ENCODE results near the gene PRKAG2. TPM values are rescaled to one million over a fixed set of nuclear protein-coding genes. Genes with fewer than 3 reads are reported as not detected.
"Not testable (repeated sequence)": the region's sequence is repeated elsewhere in the genome, so short reads cannot be mapped to it uniquely, and the experiment has no call there.

Gene PRKAG2
- total RNA-seq, 4 donors from 2014 or later, result 25.1 to 57.8 (median 46.7) TPM

DNA sequence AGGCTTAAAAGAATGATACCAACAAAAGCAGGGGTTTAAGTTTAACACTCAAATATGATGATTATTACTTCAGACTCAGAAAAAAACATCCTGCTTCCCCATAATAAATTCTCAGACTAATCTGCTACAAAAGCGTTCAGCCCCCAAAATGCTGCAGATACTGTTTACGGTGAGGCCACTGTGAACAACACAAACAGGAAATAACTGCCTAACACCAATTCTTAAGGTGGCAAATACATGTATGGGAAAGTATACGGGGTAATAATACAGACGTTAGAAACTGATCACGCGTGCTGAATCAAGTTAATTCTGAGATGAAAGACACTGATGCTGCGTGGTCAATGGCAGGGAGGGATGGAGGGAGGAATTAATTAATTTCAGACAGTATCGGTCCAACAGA, 295.2 kb downstream of the PRKAG2 start:
- H3K27ac ChIP-seq, result no peak overlapping the region
- in situ Hi-C loops (cut with MboI; ENCODE audit: low pct_ligation_motif_present in 1 of 4, low pct_unique_long_range_greater_than_20kb in 1 of 4, low sequenced_read_pairs in 3 of 4) (no loop called here), intact Hi-C loops (cut with DNase I; ENCODE audit: low total_unique reads) (no loop called here)
- WGBS, 2 donors (ENCODE audit: low coverage in 1 of 2), result 85 to 92% methylated on average over 8 of the region's 8 CpGs
- H3K27me3 ChIP-seq, result no peaks in the 10 kb centered on the region
- H3K4me1 ChIP-seq, result no peaks in the 10 kb centered on the region
- no peak for DNase-seq
- TF ChIP-seq POLR2A (IDR thresholded peaks at IDR 0.05) (no peak), EP300 (IDR thresholded peaks at IDR 0.05; ENCODE audit: low read depth) (no peak), POLR2AphosphoS5 (IDR thresholded peaks at IDR 0.05) (no peak)
- TF ChIP-seq, protein P1, sequence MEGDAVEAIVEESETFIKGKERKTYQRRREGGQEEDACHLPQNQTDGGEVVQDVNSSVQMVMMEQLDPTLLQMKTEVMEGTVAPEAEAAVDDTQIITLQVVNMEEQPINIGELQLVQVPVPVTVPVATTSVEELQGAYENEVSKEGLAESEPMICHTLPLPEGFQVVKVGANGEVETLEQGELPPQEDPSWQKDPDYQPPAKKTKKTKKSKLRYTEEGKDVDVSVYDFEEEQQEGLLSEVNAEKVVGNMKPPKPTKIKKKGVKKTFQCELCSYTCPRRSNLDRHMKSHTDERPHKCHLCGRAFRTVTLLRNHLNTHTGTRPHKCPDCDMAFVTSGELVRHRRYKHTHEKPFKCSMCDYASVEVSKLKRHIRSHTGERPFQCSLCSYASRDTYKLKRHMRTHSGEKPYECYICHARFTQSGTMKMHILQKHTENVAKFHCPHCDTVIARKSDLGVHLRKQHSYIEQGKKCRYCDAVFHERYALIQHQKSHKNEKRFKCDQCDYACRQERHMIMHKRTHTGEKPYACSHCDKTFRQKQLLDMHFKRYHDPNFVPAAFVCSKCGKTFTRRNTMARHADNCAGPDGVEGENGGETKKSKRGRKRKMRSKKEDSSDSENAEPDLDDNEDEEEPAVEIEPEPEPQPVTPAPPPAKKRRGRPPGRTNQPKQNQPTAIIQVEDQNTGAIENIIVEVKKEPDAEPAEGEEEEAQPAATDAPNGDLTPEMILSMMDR (IDR thresholded peaks at IDR 0.05), result no peak
- H3K4me3 ChIP-seq, result no peak overlapping the region
- peaks cover 11 to 14% of the 10 kb centered on the region in 2 donors for H3K9me3 ChIP-seq
- H3K36me3 ChIP-seq, result peaks cover 0 to 5% (median 0%) of the 10 kb centered on the region in 4 donors

DNA sequence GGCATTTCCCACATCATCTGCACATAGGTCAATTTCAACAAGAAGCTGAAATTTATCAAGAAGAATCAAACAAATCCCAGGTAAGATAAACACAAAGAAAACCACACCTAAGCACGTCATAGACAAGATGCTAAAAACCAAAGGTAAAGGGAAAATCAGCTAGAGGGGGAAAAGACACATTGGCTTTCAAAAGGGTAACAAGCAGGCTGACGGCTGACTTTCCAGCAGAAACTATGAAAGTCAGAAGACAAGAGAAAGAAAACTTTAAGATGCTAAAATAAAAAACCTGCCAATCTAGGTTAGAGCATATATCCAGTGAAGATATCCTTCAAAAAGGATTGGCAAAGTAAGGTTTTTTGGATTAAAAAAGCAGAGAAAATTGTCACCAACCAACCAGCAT, 297.3 kb downstream of the PRKAG2 start:
- Histone ChIP-seq H3K27me3 (no peaks in the 10 kb centered on the region), H3K9me3 (peaks cover 11 to 14% of the 10 kb centered on the region in 2 donors), H3K4me3 (no peak overlapping the region), H3K27ac (no peak overlapping the region), H3K36me3 (peaks cover 0 to 5% (median 0%) of the 10 kb centered on the region in 4 donors), H3K4me1 (no peaks in the 10 kb centered on the region)
- TF ChIP-seq EP300 (IDR thresholded peaks at IDR 0.05; ENCODE audit: low read depth) (no peak), POLR2A (IDR thresholded peaks at IDR 0.05) (no peak), POLR2AphosphoS5 (IDR thresholded peaks at IDR 0.05) (no peak)
- TF ChIP-seq, protein P1 (IDR thresholded peaks at IDR 0.05), result no peak
- no peak for DNase-seq
- WGBS, 2 donors (ENCODE audit: low coverage in 1 of 2), result 99 to 100% methylated on average over 2 of the region's 2 CpGs
- in situ Hi-C loops (cut with MboI; ENCODE audit: low pct_ligation_motif_present in 1 of 4, low pct_unique_long_range_greater_than_20kb in 1 of 4, low sequenced_read_pairs in 3 of 4) (no loop called here), intact Hi-C loops (cut with DNase I; ENCODE audit: low total_unique reads) (no loop called here)

DNA sequence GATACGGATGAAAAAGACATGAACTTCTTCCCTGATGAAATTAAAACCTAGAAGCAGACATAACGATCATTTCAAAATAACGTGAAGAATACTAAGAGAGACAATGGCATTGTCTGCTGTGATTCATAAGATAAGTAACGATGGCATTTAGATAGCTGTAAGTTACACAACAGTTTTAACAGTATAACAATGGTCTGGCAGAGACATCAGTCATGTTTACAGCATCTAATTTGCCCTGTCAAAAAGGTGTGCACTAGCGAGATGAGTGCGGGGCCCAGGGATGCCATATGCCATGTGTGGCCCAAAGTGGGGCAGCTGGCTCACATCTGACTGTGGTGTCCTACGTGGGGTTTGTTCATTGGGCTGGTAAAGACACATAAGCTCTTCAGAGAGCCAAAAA, 301.5 kb downstream of the PRKAG2 start:
- DNase-seq, result no peak
- in situ Hi-C loops (cut with MboI; ENCODE audit: low pct_ligation_motif_present in 1 of 4, low pct_unique_long_range_greater_than_20kb in 1 of 4, low sequenced_read_pairs in 3 of 4) (no loop called here), intact Hi-C loops (cut with DNase I; ENCODE audit: low total_unique reads) (no loop called here)
- no peaks in the 10 kb centered on the region for H3K4me1 ChIP-seq
- no peaks in the 10 kb centered on the region for H3K27me3 ChIP-seq
- peaks cover 0 to 5% (median 0%) of the 10 kb centered on the region in 4 donors for H3K36me3 ChIP-seq
- WGBS, 2 donors (ENCODE audit: low coverage in 1 of 2), result 93 to 98% methylated on average over 6 to 7 of the region's 7 CpGs
- no peak overlapping the region for H3K4me3 ChIP-seq
- H3K27ac ChIP-seq, result no peak overlapping the region
- TF ChIP-seq, protein P1 (IDR thresholded peaks at IDR 0.05), result no peak
- no peak for TF ChIP-seq EP300 (IDR thresholded peaks at IDR 0.05; ENCODE audit: low read depth)
- no peak for TF ChIP-seq POLR2AphosphoS5 (IDR thresholded peaks at IDR 0.05)
- TF ChIP-seq POLR2A (IDR thresholded peaks at IDR 0.05), result no peak
- H3K9me3 ChIP-seq, result peaks cover 11 to 14% of the 10 kb centered on the region in 2 donors

DNA sequence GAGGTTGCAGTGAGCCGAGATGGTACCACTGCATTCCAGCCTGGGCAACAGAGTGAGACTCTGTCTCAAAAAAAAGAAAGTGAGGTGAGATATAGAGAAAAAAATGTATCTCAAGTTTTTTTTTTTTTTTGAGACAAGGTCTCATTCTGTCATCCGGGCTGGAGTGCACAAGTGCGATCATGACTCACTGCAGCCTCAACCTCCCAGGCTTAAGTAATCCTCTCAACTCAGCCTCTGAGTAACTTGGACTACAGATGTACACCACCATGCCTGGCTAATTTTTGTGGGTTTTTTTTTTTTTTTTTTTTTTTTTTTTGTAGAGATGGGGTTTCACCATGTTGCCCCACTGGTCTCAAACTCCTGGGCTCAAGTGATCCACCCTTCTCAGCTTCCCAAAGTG, 303.9 kb downstream of the PRKAG2 start:
- intact Hi-C loops (cut with DNase I; ENCODE audit: low total_unique reads); H3K4me1 ChIP-seq; H3K9me3 ChIP-seq; H3K4me3 ChIP-seq; DNase-seq; H3K27me3 ChIP-seq; in situ Hi-C loops (cut with MboI; ENCODE audit: low pct_ligation_motif_present in 1 of 4, low pct_unique_long_range_greater_than_20kb in 1 of 4, low sequenced_read_pairs in 3 of 4); H3K27ac ChIP-seq: not testable (repeated sequence)
- H3K36me3 ChIP-seq, result peaks cover 0 to 12% (median 5%) of the 10 kb centered on the region in 4 donors
- WGBS, 2 donors (ENCODE audit: low coverage in 1 of 2), result 91 to 100% methylated on average over 2 to 3 of the region's 3 CpGs

DNA sequence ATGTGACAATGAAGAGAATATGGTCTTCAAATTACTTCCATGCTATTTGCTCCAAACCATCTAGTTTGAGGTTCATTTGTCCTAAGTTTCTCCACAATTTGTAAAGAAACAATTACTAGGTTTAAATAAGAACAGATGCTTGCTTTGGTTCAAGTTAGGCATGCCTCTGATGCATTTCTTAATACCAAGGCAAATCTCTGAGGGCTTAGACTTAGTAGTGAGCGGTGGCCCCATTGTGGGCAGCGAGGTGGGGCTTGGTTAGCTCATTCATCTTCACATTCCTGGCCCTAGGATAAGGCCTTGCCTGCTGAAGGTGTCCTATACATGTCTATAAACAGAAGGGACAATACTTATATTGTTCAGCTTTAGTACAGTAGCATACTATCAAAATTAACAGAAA, 304.8 kb downstream of the PRKAG2 start:
- no peak for DNase-seq
- Histone ChIP-seq H3K4me3 (no peak overlapping the region), H3K27me3 (no peaks in the 10 kb centered on the region), H3K9me3 (no peaks in the 10 kb centered on the region), H3K27ac (no peak overlapping the region), H3K4me1 (no peaks in the 10 kb centered on the region), H3K36me3 (peaks cover 0 to 14% (median 6%) of the 10 kb centered on the region in 4 donors)
- WGBS, 2 donors (ENCODE audit: low coverage in 1 of 2), result 95% methylated on average over 2 of the region's 2 CpGs; no CpG with 5 or more reads in 1 of the 2 donors
- TF ChIP-seq POLR2A (IDR thresholded peaks at IDR 0.05) (no peak), POLR2AphosphoS5 (IDR thresholded peaks at IDR 0.05) (no peak), EP300 (IDR thresholded peaks at IDR 0.05; ENCODE audit: low read depth) (no peak)
- TF ChIP-seq, protein P1 (IDR thresholded peaks at IDR 0.05), result no peak
- intact Hi-C loops (cut with DNase I; ENCODE audit: low total_unique reads) (no loop called here), in situ Hi-C loops (cut with MboI; ENCODE audit: low pct_ligation_motif_present in 1 of 4, low pct_unique_long_range_greater_than_20kb in 1 of 4, low sequenced_read_pairs in 3 of 4) (no loop called here)

Measured in transverse colon (tissue), 4 donors.